NT2/D1 (cell line): Measurements from ENCODE around the gene ATXN2.

Experiments
- YY1 ChIP-seq: IDR thresholded peaks from 2 replicates; pipeline ENCODE4 v1.6.1; 2011; ENCODE audit not compliant: insufficient read length, insufficient read depth
- ZNF274 ChIP-seq: IDR thresholded peaks from 2 replicates; pipeline ENCODE4 v1.6.1; 2011; ENCODE audit warnings: mild to moderate bottlenecking, low read depth, low read length

GRCh38 chr12:111546171-111546570, 52.9 kb downstream of the ATXN2 start:
- no peak for TF ChIP-seq YY1
- TF ChIP-seq ZNF274 = no peak
